Activated T-cell treated with anti-CD3 and anti-CD28 coated beads, Interleukin-2, amount 50 U/mL, for 24 hours (primary cell): ENCODE data around the gene BCAP29.
"Not testable (repeated sequence)": the region's sequence is repeated elsewhere in the genome, so short reads cannot be mapped to it uniquely, and the experiment has no call there.

Experiments used
- DNase-seq: peaks from one replicate; pipeline ENCODE4 v3.0.0-alpha.2; 2020
- H3K27ac Mint-ChIP-seq: 2 replicates; pipeline ENCODE4 v1.8.0; 2020; ENCODE audit warnings: mild to moderate bottlenecking, mixed read lengths
- H3K27me3 Mint-ChIP-seq: 2 replicates; pipeline ENCODE4 v1.8.0; 2020; ENCODE audit warnings: mixed read lengths
- H3K36me3 Mint-ChIP-seq: 2 replicates; pipeline ENCODE4 v1.8.0; 2020; ENCODE audit warnings: low read depth, mixed read lengths
- H3K4me1 Mint-ChIP-seq: 2 replicates; pipeline ENCODE4 v1.8.0; 2020; ENCODE audit warnings: low read depth, mixed read lengths
- H3K4me3 Mint-ChIP-seq: 2 replicates; pipeline ENCODE4 v1.8.0; 2020; ENCODE audit warnings: mild to moderate bottlenecking, moderate library complexity, mixed read lengths
- H3K9me3 Mint-ChIP-seq: 2 replicates; pipeline ENCODE4 v1.8.0; 2020; ENCODE audit warnings: mixed read lengths

Gene BCAP29

DNA sequence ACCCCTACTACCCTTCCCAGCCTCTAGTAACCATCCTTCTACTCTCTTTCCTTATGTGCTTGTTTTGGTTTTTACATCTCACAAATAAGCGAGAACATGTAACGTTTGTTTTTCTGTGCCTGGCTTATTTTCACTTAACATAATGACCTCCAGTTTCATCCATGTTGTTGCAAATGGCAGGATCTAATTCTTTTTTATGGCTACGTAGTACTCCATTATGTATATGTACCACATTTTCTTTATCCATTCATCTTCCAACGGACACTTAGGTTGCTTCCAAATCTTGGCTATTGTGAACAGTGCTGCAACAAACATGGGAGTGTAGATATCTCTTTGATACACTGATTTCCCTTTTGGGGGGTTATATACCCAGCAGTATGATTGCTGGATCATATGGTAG, 47.0 kb downstream of the BCAP29 start:
- Mint-ChIP-seq H3K27me3 (no peaks in the 10 kb centered on the region), H3K4me3 (no peak overlapping the region), H3K4me1 (no peaks in the 10 kb centered on the region), H3K9me3 (peaks cover 1% of the 10 kb centered on the region), H3K27ac (no peak overlapping the region), H3K36me3 (peaks cover 9% of the 10 kb centered on the region)
- DNase-seq = no peak

DNA sequence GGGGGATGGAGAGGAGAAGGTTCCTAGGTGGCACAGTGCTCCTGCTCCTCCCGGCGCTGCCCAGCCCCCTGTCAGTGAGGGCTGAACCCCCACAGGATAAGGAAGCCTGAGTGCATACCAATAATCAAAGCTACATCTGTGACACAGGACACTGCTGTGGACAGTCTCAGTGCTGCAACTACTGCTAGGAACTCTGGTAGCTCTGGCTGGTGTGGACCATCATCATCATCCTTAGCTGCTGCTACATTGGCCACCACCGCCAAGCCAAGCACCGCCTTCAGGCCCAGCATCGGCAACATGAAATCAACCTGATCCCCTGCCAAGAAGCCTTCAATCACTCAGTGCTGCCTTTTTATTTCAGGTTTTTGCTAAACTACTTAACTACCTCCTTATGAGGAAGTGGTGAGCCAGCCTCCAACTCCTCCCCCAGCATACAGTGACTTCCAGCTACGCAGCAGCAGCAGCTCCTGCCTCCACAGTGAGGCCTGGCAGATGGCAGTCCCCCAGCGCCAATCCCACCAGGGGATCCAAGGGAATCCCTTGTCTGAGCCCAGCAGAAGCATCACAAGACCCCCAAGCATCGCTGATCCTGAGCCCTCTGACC, 48.5 kb downstream of the BCAP29 start:
- Mint-ChIP-seq H3K4me3 (no peak overlapping the region), H3K27me3 (no peaks in the 10 kb centered on the region), H3K36me3 (peaks cover 9% of the 10 kb centered on the region), H3K27ac (no peak overlapping the region), H3K4me1 (no peaks in the 10 kb centered on the region), H3K9me3 (peaks cover 1% of the 10 kb centered on the region)
- no peak for DNase-seq

DNA sequence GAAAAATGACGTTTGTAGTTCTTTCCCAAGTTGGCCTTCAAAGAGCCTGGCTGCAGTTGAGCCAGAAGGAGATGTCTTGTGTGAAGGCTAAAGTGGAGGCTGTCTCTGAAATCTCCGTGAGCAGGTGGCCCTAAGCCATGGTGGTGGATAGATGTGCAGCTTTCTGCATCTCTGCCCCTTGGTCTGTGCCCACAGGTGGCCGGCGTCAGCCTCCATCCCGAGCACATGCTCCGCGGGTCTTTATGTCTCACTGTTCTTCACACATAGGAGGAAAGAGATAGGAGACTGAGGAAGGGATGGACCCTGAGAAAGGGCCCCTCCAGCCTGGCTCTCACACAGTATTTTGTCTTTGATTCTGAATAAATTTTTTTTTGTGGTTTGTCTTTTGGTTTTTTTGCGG, 50.3 kb downstream of the BCAP29 start:
- Mint-ChIP-seq H3K4me1 (no peaks in the 10 kb centered on the region), H3K36me3 (peaks cover 9% of the 10 kb centered on the region), H3K27ac (no peak overlapping the region), H3K27me3 (no peaks in the 10 kb centered on the region), H3K4me3 (no peak overlapping the region), H3K9me3 (peaks cover 1% of the 10 kb centered on the region)
- DNase-seq = no peak

DNA sequence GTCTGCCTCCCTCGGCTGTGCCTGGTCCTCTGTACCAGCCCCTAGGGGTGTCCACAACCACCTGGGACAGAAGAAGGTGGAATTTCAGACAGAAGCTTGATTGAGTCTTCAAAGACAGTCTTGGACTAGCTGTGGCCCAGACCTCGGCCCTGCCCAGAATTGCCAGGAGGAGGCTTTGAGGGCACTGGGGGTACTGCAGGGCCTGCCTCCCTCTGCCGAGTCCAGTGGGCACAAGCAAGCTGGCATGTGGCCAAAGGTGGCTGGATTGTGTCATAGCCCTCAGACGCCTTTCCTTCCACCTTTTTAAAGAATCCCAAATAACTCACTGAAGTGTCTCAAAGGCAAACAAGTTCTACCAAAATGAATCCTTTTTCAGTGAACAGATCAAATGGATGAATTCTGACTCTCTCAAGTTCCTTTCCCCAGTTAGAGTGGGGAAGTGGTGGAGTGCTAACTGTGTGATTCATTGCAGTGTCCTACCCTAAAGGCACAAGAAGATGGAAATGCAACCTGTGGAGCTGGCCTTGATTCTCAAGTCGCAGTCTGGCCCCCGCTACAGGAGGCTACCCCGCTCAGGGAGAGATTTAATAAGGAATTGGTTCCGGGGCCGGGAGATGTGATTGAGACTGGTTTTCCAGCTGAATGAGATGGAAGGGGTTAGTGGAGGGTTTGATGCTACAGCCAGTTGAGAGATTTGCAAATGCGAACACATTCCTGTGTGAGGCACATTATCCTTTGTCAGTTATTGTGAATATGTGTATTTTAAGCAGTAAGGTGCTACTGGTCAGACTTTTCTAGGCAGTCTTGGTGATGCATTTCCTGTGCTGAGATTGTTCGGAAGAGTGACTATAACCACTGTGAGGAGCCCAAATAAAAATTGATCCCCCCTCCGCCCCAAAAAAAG, 51.8 kb downstream of the BCAP29 start:
- H3K9me3 Mint-ChIP-seq = peaks cover 1% of the 10 kb centered on the region
- H3K4me1 Mint-ChIP-seq = no peaks in the 10 kb centered on the region
- no peak for DNase-seq
- peaks cover 9% of the 10 kb centered on the region for H3K36me3 Mint-ChIP-seq
- H3K4me3 Mint-ChIP-seq = no peak overlapping the region
- H3K27me3 Mint-ChIP-seq = no peaks in the 10 kb centered on the region
- no peak overlapping the region for H3K27ac Mint-ChIP-seq

DNA sequence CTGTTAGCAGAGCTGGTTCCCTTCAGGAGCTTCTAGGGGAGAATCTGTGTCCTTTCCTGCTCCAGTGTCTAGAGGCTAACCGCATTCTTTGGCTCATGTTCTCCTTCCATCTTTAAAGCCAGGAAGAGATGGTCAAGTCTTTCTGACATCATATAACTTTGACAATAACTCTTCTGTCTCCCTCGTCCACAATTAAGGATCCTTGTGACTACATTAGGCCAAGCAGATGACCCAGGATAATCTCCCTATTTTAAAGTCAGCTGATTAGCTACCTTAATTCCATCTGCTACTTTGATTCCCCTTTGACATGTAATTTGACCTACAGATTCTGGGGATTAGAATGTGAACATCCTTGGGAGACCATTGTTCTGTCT, 52.4 kb downstream of the BCAP29 start:
- Mint-ChIP-seq H3K36me3 (peaks cover 9% of the 10 kb centered on the region), H3K9me3 (peaks cover 2% of the 10 kb centered on the region), H3K27ac (no peak overlapping the region), H3K4me1 (no peaks in the 10 kb centered on the region), H3K27me3 (no peaks in the 10 kb centered on the region), H3K4me3 (no peak overlapping the region)
- DNase-seq = no peak

DNA sequence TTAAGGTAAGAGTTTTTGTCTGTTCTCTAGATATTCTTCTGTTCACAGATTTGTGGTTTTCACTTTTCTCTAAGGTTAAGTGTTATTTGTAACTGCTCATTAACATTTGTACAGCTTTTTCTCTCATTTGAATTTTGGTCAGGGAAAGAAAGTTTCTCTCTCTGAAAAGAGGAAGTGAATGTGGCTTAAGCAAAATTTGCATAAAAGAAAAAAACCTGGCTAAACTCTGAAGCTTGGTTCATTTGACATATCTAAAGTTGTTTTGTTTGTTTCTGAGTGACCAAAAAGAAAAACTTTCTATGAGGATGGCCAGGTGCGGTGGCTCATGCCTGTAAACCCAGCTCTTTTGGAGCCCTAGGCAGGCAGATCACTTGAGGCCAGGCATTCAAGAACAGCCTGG, 58.5 kb downstream of the BCAP29 start:
- H3K4me1 Mint-ChIP-seq = peaks cover 12% of the 10 kb centered on the region
- H3K9me3 Mint-ChIP-seq = peaks cover 6% of the 10 kb centered on the region
- no peak for DNase-seq
- no peak overlapping the region for H3K4me3 Mint-ChIP-seq
- peaks cover 18% of the 10 kb centered on the region for H3K27me3 Mint-ChIP-seq
- peak overlapping the region; percentile 29 for H3K27ac Mint-ChIP-seq
- no peaks in the 10 kb centered on the region for H3K36me3 Mint-ChIP-seq

DNA sequence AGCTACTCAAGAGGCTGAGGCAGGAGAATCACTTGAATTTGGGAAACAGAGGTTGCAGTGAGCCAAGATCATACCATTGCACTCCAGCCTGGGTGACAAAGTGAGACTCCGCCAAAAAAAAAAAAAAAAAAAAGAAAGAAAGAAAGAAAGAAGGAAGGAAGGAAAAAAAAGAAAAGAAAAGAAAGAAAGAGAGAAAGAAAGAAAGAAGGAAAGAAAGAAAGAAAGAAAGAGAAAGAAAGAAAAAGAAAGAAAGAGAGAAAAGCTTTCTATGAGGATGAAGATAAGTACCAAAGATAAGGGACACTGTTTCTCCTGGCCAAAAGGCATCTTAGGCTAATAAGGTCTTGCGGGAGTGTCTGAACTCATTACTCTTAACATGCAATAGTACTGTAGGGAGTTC, 59.0 kb downstream of the BCAP29 start:
- H3K9me3 Mint-ChIP-seq, H3K4me3 Mint-ChIP-seq, H3K36me3 Mint-ChIP-seq, H3K27ac Mint-ChIP-seq, DNase-seq: not testable (repeated sequence)
- Mint-ChIP-seq H3K27me3 (peaks cover 18% of the 10 kb centered on the region), H3K4me1 (peaks cover 13% of the 10 kb centered on the region)

DNA sequence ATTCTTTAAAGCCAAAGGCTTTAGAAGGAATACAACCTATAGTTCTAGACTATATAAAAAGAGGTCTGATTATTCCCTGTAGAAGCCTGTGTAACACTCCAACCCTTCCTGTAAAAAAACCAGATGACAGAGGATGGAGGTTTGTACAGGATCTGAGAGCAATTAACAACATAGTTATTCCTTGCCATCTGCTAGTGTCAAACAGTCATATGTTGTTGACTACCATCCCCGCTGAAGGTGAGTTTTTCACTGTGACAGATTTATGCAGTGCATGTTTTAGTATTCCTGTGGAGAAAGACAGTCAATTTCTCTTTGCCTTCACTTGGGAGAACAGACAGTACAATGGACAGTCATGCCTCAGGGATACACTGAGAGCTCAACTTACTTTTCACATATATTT, 61.6 kb downstream of the BCAP29 start:
- peaks cover 24% of the 10 kb centered on the region for H3K27me3 Mint-ChIP-seq

DNA sequence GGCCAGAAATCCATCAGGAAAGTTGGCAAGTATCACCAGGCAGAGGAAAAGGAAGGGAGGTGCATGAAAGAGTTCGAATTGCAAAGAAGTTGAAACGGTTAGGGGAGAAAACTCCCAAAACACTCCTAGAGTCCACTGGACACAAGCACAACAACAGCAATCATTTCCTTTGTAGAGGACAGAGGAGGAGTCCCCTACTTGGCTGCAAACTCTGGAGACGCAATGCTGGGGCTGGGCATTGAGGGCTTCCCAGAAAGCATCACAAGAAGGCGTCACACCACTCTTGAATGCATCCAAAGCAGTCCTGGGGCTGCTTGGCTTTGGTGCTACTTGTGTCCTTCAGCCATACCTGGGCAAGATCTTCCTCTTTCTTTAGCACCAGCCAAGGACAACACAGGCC, 62.5 kb downstream of the BCAP29 start:
- DNase-seq = no peak
- Mint-ChIP-seq H3K27me3 (peaks cover 24% of the 10 kb centered on the region), H3K27ac (no peak overlapping the region), H3K9me3 (peaks cover 4% of the 10 kb centered on the region), H3K4me1 (peaks cover 17% of the 10 kb centered on the region), H3K4me3 (no peak overlapping the region), H3K36me3 (no peaks in the 10 kb centered on the region)

More for the DNA sequence above, 61.6 kb downstream of the BCAP29 start:
- H3K27ac Mint-ChIP-seq = no peak overlapping the region
- H3K4me1 Mint-ChIP-seq = peaks cover 17% of the 10 kb centered on the region
- DNase-seq = no peak
- peaks cover 6% of the 10 kb centered on the region for H3K9me3 Mint-ChIP-seq
- no peaks in the 10 kb centered on the region for H3K36me3 Mint-ChIP-seq
- no peak overlapping the region for H3K4me3 Mint-ChIP-seq

DNA sequence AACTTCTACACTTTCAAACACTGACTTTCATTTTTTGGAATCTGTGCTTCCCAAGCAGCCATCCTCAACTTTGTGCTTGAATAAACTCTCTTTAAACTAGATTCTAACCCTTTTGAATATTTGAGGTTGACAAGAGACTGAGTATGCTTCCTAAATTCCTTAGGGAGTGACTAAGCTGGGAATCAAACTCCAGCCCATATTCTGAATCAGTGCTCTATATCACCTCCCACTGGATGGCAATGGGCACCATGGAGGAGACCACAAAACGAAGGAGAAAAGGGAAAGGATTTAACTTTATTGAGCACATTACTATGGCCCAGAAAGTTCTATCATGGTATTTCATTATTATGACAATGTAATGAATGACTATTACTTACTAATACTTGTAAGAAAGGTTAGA, 63.4 kb downstream of the BCAP29 start:
- peaks cover 12% of the 10 kb centered on the region for H3K4me1 Mint-ChIP-seq
- no peak overlapping the region for H3K27ac Mint-ChIP-seq
- no peak overlapping the region for H3K4me3 Mint-ChIP-seq
- no peak for DNase-seq
- peaks cover 24% of the 10 kb centered on the region for H3K27me3 Mint-ChIP-seq
- H3K9me3 Mint-ChIP-seq = no peaks in the 10 kb centered on the region
- no peaks in the 10 kb centered on the region for H3K36me3 Mint-ChIP-seq

DNA sequence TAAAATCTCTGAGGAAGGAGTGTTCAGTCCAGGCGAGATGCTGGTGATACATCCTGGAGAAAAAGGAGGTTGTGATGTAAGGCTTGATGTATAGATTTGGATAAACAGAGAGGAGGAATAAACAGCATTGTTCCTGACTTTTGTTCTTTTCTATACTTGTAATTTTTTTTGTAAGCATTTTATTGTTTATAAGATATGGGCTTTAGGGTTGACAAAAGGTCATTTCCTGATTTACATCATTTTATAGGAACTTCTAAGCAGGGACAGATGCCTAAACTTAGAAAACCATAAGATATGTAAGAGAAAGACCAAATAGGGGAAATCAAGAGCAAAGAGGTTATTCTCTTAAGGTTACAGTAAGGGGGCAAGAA, 63.9 kb downstream of the BCAP29 start:
- no peak for DNase-seq
- Mint-ChIP-seq H3K4me1 (peaks cover 7% of the 10 kb centered on the region), H3K9me3 (no peaks in the 10 kb centered on the region), H3K27ac (no peak overlapping the region), H3K36me3 (no peaks in the 10 kb centered on the region), H3K27me3 (peaks cover 24% of the 10 kb centered on the region), H3K4me3 (no peak overlapping the region)

DNA sequence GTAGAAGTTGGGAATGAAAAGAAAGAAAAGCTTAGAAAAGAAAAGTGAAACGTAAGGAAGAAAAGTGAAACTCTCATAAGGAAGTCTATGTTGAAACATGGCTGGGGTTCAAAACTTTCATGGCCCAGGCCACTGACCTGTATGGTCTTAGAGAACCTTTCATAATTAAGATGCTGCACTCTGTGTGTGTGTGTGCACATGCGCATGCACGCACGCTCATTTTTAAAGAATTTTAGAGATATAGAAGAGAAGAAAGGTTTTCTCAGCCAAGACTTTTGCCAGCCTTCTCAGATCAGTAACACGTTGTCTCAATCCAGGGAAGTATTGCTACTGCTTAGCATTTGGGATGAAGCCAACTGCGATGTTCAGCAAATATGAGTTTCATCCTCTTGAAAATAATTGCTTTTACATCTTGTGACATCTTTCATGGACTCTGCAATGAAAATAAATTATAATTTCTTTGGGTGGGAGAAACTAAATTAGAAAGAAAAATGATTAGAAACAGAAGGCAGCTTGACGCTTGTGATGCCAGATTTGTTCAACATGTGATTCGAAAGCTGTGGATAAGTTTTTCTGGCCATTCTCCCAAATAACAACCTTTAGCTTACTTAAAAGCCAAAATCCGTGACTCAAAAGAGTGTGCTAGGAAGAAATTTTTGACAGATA, 64.4 kb downstream of the BCAP29 start:
- H3K4me3 Mint-ChIP-seq = no peak overlapping the region
- no peak overlapping the region for H3K27ac Mint-ChIP-seq

DNA sequence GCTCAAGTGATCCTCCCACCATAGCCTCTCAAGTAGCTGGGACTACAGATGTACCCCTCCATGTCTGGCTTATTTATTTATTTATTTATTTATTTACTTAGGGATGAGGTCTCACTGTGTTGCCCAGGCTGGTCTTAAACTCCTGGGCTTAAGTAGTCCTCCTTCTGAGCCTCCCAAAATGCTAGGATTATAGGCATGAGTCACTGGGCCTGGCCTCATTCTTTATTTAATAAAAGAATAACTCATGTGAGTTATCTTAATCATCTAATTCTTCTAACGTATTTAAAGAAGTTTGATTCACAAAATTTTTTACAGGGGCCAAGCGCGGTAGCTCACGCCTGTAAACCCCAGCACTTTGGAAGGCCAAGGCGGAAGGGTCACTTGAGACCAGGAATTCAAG, 72.6 kb downstream of the BCAP29 start:
- Mint-ChIP-seq H3K9me3 (no peaks in the 10 kb centered on the region), H3K27me3 (peaks cover 35% of the 10 kb centered on the region), H3K4me3 (no peak overlapping the region), H3K27ac (no peak overlapping the region), H3K36me3 (no peaks in the 10 kb centered on the region), H3K4me1 (peaks cover 9% of the 10 kb centered on the region)
- DNase-seq = no peak

More for the DNA sequence above, 64.4 kb downstream of the BCAP29 start:
- Mint-ChIP-seq H3K4me1 (peaks cover 5% of the 10 kb centered on the region), H3K27me3 (peaks cover 24% of the 10 kb centered on the region), H3K9me3 (no peaks in the 10 kb centered on the region), H3K36me3 (no peaks in the 10 kb centered on the region)
- DNase-seq = no peak

DNA sequence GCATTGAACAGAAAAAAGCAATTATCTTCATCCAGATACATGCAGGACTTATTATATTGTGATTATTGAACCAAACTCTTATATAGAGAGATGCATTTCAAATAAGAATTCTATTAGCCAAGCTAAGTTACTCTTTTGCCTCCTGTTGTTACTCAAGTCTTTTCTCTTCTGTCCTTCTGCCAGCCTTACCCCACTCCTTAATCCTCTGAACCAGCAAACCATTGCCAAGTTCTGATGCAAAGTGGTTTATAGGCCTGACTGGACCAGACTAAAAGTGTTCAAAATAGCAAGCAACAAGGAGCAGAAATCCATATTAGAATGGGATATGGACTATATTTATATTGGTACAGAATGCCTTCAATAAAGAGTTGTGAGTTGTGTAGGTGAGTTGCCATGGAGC, 78.4 kb downstream of the BCAP29 start:
- Mint-ChIP-seq H3K27ac (no peak overlapping the region), H3K4me3 (no peak overlapping the region), H3K36me3 (no peaks in the 10 kb centered on the region), H3K4me1 (peaks cover 47% of the 10 kb centered on the region), H3K9me3 (no peaks in the 10 kb centered on the region), H3K27me3 (peaks cover 44% of the 10 kb centered on the region)
- no peak for DNase-seq

DNA sequence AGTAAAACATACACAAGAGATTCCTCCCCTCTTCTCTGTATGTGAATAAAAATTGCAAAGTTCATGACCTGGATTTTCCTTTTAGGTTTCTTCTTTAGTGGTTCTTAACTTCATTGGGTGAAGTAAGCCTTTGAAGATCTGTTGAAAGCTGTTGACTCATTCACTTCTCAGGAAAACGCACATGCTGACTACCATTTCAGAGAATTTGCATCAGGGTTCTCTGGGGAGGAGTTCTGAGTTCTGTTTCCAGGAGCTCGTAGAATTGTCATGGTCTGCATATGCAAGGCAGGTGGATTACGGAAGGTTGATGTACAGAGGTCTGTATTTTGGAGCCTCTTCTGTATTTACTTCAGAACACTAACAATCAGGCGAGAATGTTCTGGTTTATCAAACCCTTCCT, 79.6 kb downstream of the BCAP29 start:
- H3K27me3 Mint-ChIP-seq = peaks cover 48% of the 10 kb centered on the region
- H3K36me3 Mint-ChIP-seq = no peaks in the 10 kb centered on the region
- H3K4me3 Mint-ChIP-seq = peak overlapping the region; percentile 84
- no peak for DNase-seq
- peaks cover 47% of the 10 kb centered on the region for H3K4me1 Mint-ChIP-seq
- no peaks in the 10 kb centered on the region for H3K9me3 Mint-ChIP-seq
- peak overlapping the region; percentile 97 for H3K27ac Mint-ChIP-seq
